GM21381 (cell line): ENCODE results near the gene TRPV3.
"Not testable (repeated sequence)": the region's sequence is repeated elsewhere in the genome, so short reads cannot be mapped to it uniquely, and the experiment has no call there.

Experiments
- ATAC-seq: cut with Tn5 transposase; IDR thresholded peaks from one replicate; pipeline ENCODE4 v1.9.1; 2021; ENCODE audit warnings: mild to moderate bottlenecking, moderate library complexity; ENCODE audit not compliant: unreplicated experiment

Gene TRPV3

DNA sequence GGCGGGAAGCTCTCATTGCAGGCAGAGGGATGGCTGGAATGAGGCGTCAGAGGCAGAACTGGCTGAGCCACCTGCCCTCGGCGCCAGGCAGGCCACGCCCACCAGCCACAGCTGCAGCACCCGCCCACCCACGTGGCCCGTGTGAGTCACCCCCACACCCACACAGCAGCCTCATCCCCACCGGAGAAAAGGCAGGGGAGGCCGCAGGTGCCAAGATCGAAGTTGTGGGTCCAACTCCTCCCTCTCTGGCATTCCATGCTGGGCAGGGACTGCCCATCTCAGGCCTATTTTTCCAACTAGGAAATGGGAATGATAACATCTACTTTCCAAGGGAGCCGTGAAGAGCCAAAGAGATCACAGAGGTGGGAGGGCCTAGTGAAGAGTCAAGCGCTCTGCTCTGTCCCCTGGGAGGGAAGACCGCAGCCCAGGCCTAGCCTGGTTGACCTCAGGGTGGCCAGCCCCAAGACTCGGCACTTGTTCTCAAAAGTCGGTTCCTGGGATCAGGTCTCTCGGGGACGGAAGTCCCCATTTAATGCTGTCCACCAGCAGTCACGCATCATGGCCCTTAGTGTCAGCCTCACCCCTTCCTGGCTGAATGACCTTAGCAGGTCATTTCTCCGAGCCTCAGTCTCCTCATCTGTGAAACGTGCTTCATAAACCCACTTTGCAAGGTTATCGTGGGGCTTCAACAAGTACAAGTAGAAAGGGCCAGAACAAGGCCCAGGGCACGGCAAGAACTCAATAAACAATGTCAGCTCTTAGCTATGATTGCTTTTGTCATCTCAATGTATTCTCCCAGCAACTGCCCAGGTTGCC is at the start of gene TRPV3:
TRPV3 (minus strand) TSS at position 45 of the 816 bp plus-strand sequence. CDS start 2,962 bp downstream, outside the sequence.
- no peak for ATAC-seq

DNA sequence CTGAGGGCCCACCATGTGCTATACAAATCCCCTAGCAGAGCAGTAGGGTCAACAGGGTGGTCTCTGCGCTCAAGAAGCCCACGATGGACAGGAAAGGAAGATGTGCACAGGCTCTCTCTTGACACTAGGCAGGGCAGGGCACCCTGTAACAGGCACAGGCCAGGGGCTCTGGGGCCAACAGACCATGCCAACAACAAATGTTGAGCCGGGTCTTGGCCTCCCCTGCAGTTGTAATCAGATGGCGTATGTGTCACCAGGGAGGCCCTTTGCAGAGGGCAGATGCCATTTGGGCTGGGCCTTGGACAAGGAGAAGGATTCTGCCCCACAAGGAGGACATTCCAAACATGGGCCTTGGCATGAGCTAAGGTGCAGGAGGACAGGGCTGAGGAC is 46.3 kb upstream of the TRPV3 start:
- ATAC-seq, result no peak

DNA sequence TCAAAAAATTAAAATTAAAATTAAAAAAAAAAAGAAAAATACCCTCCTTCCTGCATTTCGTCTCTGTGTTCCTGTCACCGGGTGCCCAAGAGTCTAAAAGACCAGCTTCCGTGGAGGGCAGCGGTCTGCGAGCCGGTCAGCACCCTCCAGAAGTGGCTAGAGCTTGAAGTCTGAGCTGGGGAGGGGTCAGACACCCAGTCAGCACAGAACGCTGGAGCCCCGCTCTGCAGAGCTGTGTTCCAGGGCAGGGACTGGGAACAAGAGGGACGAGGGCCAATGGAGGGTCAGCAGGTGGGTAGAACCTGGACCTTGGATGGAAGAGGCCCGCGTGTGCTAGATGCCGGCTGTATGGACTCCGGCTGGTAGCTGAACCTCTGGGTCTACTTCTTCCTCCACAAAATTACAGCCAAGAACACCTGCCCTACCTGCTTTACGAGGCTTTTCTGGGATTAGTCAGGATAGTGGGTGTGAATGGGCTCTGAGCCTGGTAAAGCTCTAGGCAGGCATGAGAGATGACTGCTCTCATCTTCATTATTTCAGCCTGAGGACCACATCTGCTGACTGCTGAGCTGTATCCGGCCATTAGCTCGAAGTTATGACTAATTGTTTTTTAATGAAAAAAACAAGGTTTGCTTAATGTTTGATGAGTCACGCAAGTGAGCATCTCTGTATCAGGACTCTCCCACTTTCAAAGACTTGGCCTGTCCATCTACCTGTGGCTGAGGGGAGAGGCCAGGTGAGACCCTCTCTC is 45.7 kb upstream of the TRPV3 start:
- ATAC-seq, result no peak

DNA sequence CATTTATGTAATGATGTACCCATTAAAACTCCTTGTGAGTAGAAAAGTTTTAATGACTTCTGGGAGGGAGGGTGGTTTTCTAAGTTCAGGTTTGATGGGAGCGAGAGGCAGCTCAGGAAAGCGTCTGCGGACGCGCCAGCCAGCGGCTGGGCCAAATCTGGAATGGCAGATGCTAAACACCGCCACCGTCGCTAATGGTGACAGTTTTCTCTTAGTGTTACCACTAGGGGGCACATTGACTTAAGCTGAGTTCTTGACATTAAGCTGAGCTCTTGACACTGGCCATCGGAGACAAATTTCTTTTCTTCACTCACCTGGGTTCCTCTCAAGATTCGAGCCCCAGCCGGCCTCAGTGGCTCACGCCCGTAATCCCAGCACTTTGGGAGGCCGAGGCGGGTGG is 44.9 kb upstream of the TRPV3 start:
- ATAC-seq, result no peak

DNA sequence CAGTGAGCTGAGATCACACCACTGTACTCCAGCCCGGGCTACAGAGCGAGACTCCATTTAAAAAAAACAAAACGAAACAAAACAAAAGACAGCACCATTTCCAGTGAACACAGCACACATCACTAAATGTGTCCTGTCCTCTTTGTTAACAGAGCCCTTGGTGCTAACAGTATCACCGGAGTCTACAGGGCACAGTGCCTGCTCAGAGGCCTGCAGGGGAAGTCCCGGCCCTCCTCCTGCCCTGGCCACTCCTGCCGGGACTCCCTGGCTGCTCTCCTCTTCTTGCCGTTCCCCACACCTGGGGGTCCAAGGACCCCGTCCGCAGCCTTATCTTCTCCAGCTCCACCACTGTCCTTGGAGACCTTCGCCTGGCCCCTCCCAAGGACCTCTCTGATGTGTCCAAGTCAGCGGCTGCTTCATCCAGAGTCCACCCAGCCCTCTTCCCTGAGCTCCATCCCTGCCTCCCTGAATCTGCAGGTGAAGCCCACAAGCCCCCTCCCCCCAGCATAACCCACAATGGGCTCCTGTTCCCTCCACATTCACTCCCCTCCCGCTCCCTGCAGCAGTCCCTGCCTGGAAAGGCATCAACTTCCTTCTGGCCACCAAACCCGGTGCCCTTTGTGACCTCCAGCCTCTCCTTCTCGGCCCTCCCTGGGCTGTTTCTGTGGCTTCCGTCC is 43.1 kb upstream of the TRPV3 start:
- no peak for ATAC-seq

DNA sequence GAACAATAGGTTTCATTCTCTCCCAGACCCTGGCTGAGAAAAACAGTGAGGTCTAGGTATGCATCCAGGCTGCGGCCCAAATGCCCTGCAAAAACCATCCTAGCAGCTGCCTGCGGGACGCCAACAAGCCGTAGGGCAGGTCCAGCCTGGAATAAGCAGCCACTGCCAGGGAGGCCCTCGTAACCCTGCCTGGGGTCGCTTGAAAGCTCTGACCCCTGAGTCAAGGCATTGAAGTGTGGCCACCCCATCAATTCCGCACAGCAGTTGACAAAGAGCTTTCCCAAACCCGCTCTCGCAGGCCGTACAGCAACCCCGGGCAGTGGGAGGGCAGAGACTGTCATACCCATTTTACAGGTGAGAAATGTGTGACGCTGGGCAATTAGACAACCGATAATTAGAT is 40.5 kb upstream of the TRPV3 start:
- ATAC-seq, result no peak

DNA sequence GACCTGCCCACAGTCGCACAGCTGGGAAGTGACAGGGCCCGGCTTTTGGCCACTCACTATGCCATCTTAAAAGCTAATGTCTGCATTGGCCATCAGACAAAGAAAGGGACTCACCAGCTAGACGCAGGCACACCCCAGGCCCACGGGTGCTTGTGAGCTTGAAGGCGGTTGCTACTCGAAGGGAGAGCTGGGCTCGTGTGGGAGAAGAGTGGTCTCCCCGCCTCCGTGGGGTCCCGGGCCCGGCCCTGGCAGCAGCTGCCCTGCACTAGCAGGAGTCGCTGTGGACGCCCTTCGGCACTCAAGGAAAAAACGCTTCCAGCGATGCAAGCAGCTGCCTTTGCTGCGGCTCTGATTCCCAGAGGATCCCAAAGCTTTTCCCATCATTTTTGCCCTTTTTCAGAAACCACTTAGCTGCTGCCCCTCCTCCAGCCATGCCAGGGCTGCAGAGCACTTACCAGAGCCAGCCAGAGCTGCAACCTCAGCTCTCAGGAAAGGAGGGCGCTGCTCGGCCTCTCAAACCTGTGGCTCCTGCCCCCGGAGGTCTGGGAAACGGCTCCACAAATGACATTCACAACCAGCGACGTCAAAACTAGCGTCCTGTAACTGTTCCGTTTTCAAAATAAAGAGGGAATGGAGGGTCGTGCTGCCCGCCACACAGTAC is 39.3 kb upstream of the TRPV3 start:
- ATAC-seq, result no peak

DNA sequence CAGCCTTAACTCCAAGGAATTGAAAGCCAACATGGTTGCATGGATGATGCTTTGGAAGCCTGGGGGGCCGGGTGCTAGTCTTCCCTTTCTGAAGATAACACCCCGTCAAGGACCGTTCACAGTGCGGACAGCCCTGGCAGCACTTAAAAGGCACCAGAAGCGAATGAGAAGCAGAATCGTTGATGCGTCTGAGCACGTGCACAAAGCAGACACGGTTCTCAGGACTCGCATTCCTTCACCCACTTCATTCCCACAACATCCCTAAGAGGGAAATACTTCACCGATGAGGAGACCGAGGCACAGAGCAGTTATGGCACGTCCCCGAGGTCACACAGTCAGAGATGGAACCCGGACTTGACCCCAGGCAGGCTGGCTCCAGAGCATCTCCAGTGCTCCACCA is 37.4 kb upstream of the TRPV3 start:
- no peak for ATAC-seq

DNA sequence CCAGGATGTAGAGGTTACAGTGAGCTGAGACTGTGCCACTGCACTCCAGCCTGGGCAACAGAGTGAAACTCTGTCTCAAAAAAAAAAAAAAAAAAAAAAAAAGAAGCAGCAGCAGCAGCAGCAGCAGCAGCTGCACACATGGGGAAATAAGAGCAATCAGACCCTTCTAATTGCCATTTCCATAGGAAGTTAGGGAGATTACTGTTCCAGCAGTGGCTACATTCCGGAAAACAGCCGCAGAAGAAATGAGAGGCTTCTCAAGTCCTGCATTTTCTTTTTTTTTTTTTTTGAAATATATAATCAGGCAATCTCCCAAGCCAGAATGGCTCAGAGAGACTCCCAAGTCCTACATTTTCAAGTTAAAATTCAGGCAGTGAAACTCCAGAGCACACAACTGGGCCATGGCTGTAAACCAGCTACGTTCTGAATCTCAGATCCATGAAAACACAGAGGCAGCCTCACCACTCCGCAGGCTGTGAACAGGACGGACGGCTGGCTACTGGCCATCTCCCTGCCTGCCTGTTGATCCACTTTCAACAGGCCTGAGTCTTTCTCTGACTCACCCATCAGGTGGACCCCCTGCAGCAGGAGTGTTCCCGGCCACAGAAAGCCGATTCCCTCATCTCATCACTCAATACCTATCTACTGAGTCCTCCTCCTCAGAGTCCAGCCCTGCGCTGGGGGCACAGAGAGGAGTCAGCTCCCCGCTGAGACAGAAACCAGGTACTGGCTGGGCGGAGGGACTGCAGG is 36.6 kb upstream of the TRPV3 start:
- no peak for ATAC-seq

DNA sequence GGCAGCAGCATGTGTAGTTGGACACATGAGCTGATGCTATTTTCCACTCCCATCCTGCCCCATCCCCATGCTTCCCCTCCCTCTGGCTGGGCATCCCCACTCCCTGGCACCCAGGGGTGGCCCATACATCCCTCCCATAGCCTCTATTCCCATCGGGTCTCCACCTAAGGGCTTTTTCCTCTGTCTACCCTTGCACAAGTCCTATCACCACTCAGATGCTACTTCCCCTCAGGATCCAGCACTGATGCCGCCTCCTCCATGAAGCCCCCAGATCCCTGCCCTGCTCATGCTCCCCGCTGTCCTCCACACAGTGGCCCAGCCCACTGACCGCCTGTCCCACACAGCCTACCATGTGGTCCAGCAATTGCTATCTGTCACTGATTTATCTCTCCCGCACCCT is 35.8 kb upstream of the TRPV3 start:
- ATAC-seq, result no peak

DNA sequence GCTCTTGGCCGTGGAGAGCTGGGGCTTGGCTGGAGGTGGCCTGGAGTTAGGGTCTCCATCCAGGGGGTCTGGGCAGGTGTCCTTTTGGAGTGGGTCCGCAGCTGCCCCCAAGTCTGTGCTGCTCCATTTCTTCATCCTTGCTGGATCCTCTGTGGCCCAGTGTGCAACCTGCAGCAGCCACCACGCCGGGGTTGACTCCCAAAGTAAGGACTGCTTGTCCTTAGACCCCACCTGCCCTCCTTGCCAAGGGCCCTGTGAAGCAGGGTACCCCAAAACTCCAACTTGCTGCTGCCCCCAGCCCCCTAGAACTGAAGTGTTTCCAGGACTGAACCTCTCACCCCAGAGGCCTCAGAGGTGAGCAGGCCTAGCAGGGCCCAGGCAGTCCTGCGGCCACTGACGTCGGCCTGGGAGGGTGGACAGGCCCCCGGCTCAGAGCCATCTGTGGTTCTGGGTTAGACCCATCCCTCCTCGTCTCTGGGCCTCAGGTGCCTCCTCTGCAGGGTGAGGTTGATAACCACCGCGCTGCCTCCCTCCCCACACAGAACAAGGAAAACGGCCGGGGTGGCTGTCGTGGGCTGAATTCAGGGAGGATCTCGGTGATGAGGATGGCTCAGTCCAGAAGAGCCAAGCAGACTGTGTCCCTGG is 34.7 kb upstream of the TRPV3 start:
- ATAC-seq, result no peak

DNA sequence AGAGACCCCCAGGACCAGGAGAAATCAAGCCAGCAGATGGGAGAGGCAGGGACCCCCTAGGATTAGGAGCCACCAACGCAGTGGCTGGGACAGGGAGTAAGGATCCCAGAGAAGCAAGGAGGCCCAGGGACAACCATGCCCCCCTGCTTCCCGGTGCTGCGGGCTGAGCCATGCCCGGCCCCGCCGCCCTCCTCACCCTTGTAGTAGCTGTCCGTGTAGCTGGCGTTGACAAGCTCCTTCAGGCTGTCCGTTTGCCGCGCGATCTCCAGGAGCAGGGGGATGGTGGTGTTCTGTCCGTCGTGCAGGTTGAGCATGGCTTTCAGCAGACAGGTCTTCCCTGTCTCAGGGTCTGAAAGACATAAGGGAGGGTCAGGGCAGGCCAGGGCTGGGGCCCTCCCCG is 33.2 kb upstream of the TRPV3 start:
- no peak for ATAC-seq

DNA sequence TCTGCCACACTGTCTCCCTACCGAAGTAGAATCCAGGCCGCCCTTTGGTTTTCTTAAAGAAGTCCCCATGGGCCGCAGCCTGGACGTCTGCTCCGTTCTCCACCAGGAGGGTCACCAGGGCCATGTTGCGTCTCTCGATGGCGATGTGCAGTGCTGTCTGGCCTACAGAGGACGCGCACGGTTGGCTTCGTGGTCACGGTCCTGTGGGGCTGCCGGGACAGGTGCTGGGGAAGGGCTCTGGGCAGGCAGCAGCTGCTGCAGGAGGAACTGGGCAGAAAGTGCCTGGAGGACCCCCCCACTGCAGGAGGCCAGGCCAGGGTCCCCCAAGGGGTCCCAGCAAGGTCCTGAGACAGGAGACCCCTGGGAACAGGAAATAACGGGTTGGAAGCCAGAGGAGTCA is 32.6 kb upstream of the TRPV3 start:
- no peak for ATAC-seq

DNA sequence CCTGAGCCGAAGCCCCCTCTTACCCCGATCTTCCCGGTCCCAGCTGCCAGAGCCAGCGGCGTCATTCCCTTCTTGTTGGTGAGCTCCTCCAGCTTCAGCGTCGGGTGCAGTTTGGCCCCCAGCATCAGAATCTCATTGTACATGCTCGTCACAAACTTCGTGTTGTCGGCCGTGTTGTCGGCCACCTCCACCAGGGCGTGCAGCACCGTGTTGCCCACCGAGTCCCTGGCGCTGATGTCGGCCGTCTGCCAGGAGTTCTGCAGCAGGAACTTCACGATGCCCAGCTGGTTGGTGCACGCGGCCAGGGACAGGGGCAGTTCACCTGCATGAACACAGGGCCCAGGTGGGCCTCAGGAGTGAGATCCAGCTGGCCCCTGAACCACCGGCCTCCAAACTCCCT is 32.2 kb upstream of the TRPV3 start:
- no peak for ATAC-seq

DNA sequence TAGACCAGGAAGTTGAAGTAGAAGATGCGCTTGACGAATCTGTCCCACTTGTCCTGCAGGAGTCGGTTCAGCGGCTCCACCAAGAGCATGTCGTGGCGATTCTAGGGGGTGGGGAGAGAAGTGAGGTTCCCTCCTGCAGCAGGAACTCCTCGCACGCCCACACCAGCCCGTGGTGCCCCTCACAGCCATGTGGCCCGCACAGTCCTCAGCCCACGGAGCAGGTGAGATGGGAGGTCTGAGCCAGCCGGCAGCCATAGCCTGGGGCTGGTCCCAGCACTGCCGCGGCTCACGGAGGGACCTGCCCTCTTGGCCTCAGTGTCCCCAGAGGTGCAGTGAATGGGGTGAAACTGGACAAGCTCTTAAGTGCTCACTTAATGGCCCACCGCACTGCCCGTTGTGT is 28.2 kb upstream of the TRPV3 start:
- no peak for ATAC-seq

DNA sequence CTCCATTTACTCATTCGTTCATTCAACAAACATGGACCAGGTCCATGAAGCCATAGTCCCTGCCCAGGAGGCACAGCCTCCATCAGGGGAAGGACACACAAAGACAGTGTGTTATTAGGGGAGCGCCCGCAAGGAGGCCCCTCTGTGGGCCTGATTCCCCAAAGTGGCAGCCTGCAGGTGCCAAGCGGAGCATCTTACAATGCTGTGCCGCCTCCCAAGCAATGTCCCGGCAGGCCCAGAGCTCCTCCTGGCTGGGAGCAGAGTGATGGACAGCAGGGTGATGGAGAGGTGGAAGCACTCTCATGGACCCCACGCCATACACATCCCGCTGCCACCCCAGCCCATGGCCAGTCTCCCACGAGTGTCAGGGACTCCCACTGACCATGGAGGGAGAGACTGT is 25.8 kb upstream of the TRPV3 start:
- ATAC-seq, result no peak

DNA sequence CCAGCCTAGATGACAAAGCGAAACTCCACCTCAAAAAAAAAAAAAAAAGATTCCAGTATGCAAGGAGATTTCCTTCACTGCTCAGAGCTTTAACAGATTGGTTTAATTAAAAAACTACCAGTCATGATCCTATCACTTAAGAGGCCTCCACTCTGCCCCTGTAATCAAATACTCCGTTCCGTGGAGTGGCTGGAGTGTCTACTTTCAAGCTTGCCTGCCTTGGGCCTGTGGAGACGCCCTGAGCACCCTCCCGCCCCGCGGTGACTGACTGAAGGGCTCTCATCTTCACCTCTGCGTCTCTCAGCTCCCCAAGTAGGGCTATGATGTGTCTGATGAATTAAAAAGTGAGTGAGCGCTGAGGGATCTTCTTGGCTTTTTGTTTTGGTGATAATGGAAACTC is 25.3 kb upstream of the TRPV3 start:
- ATAC-seq, result no peak

DNA sequence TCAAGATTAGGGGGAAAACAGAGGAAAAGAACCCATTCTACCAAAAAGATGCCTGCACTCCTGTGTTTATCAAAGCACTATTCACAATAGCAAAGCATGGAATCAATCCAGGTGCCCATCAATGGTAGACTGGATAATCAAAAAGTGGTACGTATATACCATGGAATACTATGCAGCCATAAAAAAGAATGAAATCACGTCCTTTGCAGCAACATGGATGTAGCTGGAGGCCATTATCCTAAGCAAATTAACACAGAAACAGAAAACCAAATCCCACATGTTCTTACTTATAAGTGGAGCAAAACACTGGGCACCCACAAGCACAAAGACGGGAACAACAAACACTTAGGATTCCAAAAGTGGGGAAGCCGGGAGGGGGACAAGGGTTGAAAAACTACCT is 21.1 kb upstream of the TRPV3 start:
- not testable (repeated sequence) for ATAC-seq

DNA sequence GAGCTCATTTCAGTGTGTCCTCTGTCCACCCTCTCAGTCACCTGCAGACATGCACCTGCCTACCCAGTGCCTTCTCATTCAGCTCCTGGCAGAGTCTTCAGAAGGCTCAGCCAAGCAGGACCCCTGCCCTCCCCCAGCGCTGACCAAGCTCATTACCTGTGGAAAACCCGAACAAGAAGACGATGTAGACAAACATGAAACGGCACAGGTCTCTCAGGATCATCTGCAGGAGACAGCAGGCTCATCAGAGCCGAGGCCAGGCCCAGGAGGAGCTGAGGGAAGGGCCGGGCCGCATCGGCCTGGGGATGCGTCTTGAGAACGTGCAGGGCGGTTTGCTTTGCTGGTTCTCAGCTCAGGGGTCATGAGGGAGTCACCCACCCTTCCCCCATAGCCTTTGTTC is 19.4 kb upstream of the TRPV3 start:
- ATAC-seq, result no peak

DNA sequence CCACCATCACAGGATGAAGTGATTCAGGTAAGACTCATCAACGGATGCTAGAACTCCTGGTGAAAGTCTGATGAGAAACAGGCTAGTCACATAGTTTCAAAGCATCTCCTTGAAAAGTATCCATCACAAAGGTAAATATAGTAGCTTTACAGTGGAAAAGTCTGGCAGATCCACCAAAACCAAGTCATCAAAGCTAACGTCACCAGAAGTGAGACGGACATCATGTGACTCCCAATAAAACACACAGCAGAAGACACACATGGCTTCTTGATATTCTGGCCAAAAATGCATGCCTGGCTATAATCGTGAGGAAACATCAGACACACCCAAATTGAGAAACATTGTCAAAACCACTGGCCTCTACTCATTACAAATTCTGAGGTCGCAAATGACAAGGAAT is 17.9 kb upstream of the TRPV3 start:
- no peak for ATAC-seq
